Tibial nerve (tissue), 4 donors: Measurements from ENCODE around the gene PNKD. TPM values are rescaled to one million over a fixed set of nuclear protein-coding genes. Genes with fewer than 3 reads are reported as not detected.
A peak's percentile ranks its signal among the peaks of the same experiment; 100 is the strongest.

ENCODE experiments used
- DNase-seq, 2 donors: peaks; one replicate each; pipeline ENCODE4 v3.0.0-alpha.2; 2019; ENCODE audit warnings: low spot score in 2 of 2
- H3K27ac ChIP-seq, 4 donors: fragments of 200-600 bp; sonication (generic) in 3 of 4; one replicate each; pipeline ENCODE4 v1.5.1; 2017 to 2019; ENCODE audit warnings: mild to moderate bottlenecking in 1 of 4
- H3K27me3 ChIP-seq, 2 donors: fragments of 200-600 bp; sonication (generic) in 1 of 2; one replicate each; pipeline versions ENCODE4 v1.5.1 to v1.6.0; 2017 to 2019
- H3K36me3 ChIP-seq, 3 donors: fragments of 200-600 bp; sonication (generic); one replicate each; pipeline ENCODE4 v1.5.1; 2018 to 2019
- H3K4me1 ChIP-seq, 4 donors: fragments of 200-600 bp; sonication (generic) in 3 of 4; one replicate each; pipeline ENCODE4 v1.5.1; 2017 to 2019
- H3K4me3 ChIP-seq, 4 donors: fragments of 200-600 bp; sonication (generic) in 3 of 4; one replicate each; pipeline ENCODE4 v1.5.1; 2017 to 2019; ENCODE audit warnings: mild to moderate bottlenecking in 1 of 4, moderate library complexity in 1 of 4
- H3K9me3 ChIP-seq, 4 donors: fragments of 200-600 bp; sonication (generic) in 3 of 4; one replicate each; pipeline ENCODE4 v1.5.1; 2017 to 2019
- EP300 ChIP-seq, 2 donors: sonication (generic); formaldehyde crosslinking; IDR thresholded peaks; one replicate each; pipeline ENCODE4 v1.6.1; 2017; ENCODE audit warnings: antibody characterized with exemption in 2 of 2, mild to moderate bottlenecking in 1 of 2
- POLR2A ChIP-seq, 2 donors: fragments of 450-650 bp; IDR thresholded peaks; one replicate each; pipeline ENCODE4 v1.6.1; 2017; ENCODE audit warnings: antibody characterized with exemption in 2 of 2, mild to moderate bottlenecking in 2 of 2, moderate library complexity in 2 of 2
- WGBS, 2 donors: methylation state at CpG; one replicate each; pipeline ENCODE4 v1.1.5; 2018; 5-methylcytosine and 5-hydroxymethylcytosine counted together
- total RNA-seq, 4 donors: library from RNA; depleted of rRNA; stranded (reverse); fragments of >200 nt; gene quantifications; one replicate each; pipeline ENCODE4 v1.1.0, GENCODE V29; 2016
- TF ChIP-seq, protein P1 (sequence below), 5 experiments: fragments of 200-600 bp in 3 of 5; fragments of 450-650 bp in 2 of 5; sonication (generic) in 3 of 5; IDR thresholded peaks; one replicate each; pipeline ENCODE4 v1.5.1; 2016 to 2019; ENCODE audit warnings: antibody characterized with exemption in 5 of 5, mild to moderate bottlenecking in 3 of 5, moderate library complexity in 2 of 5

PNKD gene
- total RNA-seq, 4 donors from 2014 or later: 62.3 to 68.9 (median 63.6) TPM

DNA sequence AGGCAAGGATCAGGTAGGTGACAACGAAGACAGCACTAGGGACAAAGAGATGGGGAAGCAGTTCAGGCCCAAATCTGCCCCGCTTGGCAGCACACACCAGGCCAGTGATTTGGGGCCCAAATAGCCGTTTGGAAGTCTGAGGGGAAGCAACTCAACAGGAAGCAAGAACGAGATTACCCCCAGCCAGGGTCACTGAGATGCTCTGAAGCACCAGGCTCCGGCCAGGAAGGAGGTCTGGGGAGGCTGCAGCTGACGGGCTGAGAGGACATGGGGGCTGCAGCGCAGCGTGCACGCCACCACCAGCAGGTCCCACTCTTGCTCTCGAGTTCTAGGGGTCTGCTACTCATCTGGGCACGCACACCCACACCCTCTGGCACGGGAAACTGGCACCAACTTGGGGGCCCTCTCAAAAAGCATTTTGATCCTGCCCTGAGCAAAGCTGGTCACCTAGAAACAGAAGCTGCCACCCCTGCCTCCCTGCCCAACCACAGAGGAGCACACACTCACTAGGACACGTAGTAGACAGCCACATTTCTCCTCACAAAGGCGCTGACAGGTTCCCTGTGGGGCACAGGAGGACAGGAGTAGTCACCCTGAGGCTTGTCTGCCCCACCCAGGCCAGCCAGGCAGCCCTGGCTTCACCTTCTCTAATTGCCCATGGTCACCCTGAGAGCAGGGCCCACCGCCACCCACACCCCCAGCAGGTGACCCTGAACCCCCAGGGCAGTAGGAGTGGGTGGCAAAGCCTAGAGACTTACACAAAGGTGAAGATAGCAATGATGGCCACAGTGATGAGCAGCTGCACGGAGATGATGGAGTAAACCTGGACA lies 8.4 kb downstream of the PNKD start:
- H3K27ac ChIP-seq: peak overlapping the region in 1 of 4 donors; percentile 14
- WGBS, 2 donors: 76 to 86% methylated on average over 15 to 16 of the region's 16 CpGs
- DNase-seq: no peak
- no peaks in the 10 kb centered on the region for H3K27me3 ChIP-seq
- H3K4me3 ChIP-seq: no peak overlapping the region
- TF ChIP-seq EP300 (IDR thresholded peaks at IDR 0.05) (no peak), POLR2A (IDR thresholded peaks at IDR 0.05) (no peak)
- TF ChIP-seq, protein P1, sequence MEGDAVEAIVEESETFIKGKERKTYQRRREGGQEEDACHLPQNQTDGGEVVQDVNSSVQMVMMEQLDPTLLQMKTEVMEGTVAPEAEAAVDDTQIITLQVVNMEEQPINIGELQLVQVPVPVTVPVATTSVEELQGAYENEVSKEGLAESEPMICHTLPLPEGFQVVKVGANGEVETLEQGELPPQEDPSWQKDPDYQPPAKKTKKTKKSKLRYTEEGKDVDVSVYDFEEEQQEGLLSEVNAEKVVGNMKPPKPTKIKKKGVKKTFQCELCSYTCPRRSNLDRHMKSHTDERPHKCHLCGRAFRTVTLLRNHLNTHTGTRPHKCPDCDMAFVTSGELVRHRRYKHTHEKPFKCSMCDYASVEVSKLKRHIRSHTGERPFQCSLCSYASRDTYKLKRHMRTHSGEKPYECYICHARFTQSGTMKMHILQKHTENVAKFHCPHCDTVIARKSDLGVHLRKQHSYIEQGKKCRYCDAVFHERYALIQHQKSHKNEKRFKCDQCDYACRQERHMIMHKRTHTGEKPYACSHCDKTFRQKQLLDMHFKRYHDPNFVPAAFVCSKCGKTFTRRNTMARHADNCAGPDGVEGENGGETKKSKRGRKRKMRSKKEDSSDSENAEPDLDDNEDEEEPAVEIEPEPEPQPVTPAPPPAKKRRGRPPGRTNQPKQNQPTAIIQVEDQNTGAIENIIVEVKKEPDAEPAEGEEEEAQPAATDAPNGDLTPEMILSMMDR (IDR thresholded peaks at IDR 0.05): no peak
- peaks cover 3 to 86% (median 39%) of the 10 kb centered on the region in 3 donors for H3K36me3 ChIP-seq
- H3K4me1 ChIP-seq: peaks cover 0 to 60% (median 23%) of the 10 kb centered on the region in 4 donors
- H3K9me3 ChIP-seq: no peaks in the 10 kb centered on the region

DNA sequence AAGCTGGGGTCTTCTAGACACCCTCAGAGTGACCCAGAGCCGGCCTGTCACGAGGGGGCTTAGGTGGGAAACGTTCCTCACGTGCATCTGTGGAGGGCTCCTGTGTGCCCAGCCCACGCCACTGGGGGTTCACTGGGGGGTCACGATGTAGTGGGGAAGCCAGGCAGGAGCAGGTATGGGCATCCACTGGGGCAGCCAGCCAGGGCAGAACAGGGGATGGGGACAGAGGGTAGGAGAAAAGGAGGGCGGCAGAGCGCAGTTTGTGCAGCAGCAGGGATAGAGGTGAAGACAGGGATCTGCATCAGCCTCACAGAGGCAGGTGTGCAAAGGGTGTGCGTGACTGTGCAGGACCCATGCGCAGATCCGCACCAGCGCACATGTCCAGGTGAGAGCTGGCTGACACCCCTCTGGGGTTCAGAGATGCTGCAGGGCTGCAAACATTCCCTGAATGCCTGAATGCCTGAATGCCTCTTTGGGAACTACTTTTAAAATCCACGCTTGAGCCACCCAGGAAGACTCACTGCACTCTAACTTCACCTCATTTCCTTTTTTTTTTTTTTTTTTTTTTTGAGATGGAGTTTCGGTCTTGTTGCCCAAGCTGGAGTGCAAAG lies 10.0 kb downstream of the PNKD start:
- WGBS, 2 donors: 81 to 85% methylated on average over 13 to 14 of the region's 14 CpGs
- Histone ChIP-seq H3K27ac (peak overlapping the region in 2 of 4 donors; percentile 14 to 29), H3K9me3 (no peaks in the 10 kb centered on the region), H3K4me3 (no peak overlapping the region), H3K4me1 (peaks cover 3 to 61% (median 40%) of the 10 kb centered on the region in 4 donors), H3K27me3 (no peaks in the 10 kb centered on the region), H3K36me3 (peaks cover 3 to 70% (median 32%) of the 10 kb centered on the region in 3 donors)
- no peak for DNase-seq
- TF ChIP-seq POLR2A (IDR thresholded peaks at IDR 0.05) (no peak), EP300 (IDR thresholded peaks at IDR 0.05) (no peak)
- TF ChIP-seq, protein P1 (IDR thresholded peaks at IDR 0.05): no peak

DNA sequence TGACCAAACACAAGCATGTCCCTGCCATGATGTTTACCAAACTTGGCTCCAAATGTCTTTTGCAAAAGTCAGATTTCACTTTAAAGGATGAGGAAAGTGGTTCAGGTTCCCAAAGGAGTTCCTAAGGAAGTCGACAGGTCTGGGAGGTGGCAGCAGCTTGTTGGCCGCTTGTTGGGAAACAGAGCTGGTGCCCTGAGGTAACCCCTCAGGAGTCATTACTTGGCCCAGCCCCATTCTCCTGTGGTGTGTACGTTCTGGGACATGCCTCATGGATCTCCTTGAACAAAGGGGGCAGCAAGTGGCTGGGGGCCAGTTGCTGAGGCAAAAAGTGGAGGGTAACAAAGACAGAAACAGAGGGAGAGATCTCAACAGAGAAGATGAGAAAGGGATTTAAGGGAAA lies 11.1 kb downstream of the PNKD start:
- Histone ChIP-seq H3K4me3 (no peak overlapping the region), H3K36me3 (peaks cover 3 to 59% (median 21%) of the 10 kb centered on the region in 3 donors), H3K27me3 (no peaks in the 10 kb centered on the region), H3K4me1 (peaks cover 11 to 72% (median 50%) of the 10 kb centered on the region in 4 donors), H3K27ac (peak overlapping the region; percentile 57 to 100 (median 100)), H3K9me3 (no peaks in the 10 kb centered on the region)
- WGBS, 2 donors: 54 to 62% methylated on average over 3 of the region's 3 CpGs
- DNase-seq: no peak
- TF ChIP-seq, protein P1 (IDR thresholded peaks at IDR 0.05): no peak
- no peak for TF ChIP-seq EP300 (IDR thresholded peaks at IDR 0.05)
- TF ChIP-seq POLR2A (IDR thresholded peaks at IDR 0.05): no peak

DNA sequence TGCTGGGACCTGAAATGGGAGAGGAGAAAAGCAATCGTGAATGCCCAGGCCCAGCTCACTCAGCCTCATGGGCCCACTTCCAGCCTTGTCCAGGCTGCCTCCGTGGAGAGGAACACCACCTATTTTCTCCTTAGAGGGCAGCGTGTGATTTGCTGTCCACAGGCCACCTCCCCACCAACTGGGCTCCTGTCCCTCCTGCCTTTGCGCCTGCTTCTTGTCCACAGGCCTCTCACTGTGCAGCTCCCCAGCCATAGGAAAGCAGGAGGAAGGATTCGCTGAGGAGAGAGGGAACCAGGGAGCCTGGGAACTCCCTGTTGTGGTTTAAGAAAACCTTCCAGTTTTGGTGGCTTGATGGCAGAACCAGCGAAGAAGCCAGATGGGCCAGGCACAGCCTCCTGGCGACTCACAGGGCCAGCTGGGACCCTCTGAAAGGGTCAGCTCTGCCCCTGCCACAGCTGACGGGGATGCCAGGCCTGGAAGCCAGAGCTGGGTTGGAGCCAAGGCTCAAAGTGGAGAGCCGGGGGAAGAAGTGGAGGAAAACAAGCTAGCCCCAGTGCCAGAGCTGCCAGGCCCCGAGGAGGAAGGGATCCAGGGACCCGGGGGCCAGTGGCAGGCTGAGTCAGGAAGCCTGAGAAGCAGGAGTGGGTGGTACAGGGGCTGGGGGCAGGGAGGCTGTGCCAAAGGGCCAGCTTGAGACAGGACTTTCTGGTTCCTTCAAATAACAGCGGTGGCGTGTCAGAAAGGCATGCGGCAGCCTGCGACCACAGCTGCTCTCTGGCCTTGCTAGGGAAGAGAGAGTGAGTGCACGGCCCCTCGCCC lies 12.1 kb downstream of the PNKD start:
- TF ChIP-seq, protein P1 (IDR thresholded peaks at IDR 0.05): no peak
- TF ChIP-seq EP300 (IDR thresholded peaks at IDR 0.05): peak; percentile 28 to 55
- no peak for DNase-seq
- Histone ChIP-seq H3K4me1 (peaks cover 11 to 77% (median 57%) of the 10 kb centered on the region in 4 donors), H3K27ac (peak overlapping the region; percentile 57 to 100 (median 100)), H3K36me3 (peaks cover 3 to 49% (median 14%) of the 10 kb centered on the region in 3 donors), H3K4me3 (no peak overlapping the region), H3K9me3 (no peaks in the 10 kb centered on the region), H3K27me3 (no peaks in the 10 kb centered on the region)
- 29 to 42% methylated on average over 16 to 17 of the region's 17 CpGs for WGBS, 2 donors
